IMR-90 (cell line): Measurements from ENCODE around the gene LTF. TPM values are rescaled to one million over a fixed set of nuclear protein-coding genes. Genes with fewer than 3 reads are reported as not detected.

Experiments used
- CEBPB ChIP-seq: IDR thresholded peaks from 2 replicates; pipeline ENCODE4 v1.6.1; 2012; ENCODE audit warnings: low read depth, low read length, improper control_type of control experiment
- ELK1 ChIP-seq: fragments of 150-350 bp; IDR thresholded peaks from 2 replicates; pipeline ENCODE4 v1.6.1; 2016; ENCODE audit warnings: low read depth, mild to moderate bottlenecking, low read length, moderate library complexity, borderline replicate concordance
- NFE2L2 ChIP-seq: fragments of 150-350 bp; IDR thresholded peaks from 2 replicates; pipeline ENCODE4 v1.6.1; 2016; ENCODE audit warnings: low read depth, mild to moderate bottlenecking, low read length
- RFX5 ChIP-seq: IDR thresholded peaks from 2 replicates; pipeline ENCODE4 v1.8.0; 2012; ENCODE audit warnings: low read depth, mild to moderate bottlenecking, low read length, moderate library complexity
- polyA plus RNA-seq, 3 experiments: library from polyadenylated mRNA; depleted of rRNA; stranded (reverse); fragments of >200 nt; gene quantifications; 2 replicates each; pipeline ENCODE4 v1.2.3, GENCODE V29; 2012; ENCODE audit warnings: low replicate concordance in 1 of 3
- total RNA-seq: library from RNA; depleted of rRNA; stranded (reverse); fragments of >200 nt; gene quantifications from 2 replicates; pipeline ENCODE4 v1.2.3, GENCODE V29; 2012

The LTF gene
- total and polyA plus RNA-seq, 2 of the 4 experiments (the other 2 are of a cell fraction) = not detected

GRCh38 chr3:46491089-46492070 is 26.7 kb upstream of the LTF start (continued):
- TF ChIP-seq CEBPB = no peak
- TF ChIP-seq ELK1 = no peak
- TF ChIP-seq RFX5 = no peak
- TF ChIP-seq NFE2L2 = no peak
